Measurements from ENCODE around the gene SDR39U1.
"Not testable (repeated sequence)": the region's sequence is repeated elsewhere in the genome, so short reads cannot be mapped to it uniquely, and the experiment has no call there.

DNA sequence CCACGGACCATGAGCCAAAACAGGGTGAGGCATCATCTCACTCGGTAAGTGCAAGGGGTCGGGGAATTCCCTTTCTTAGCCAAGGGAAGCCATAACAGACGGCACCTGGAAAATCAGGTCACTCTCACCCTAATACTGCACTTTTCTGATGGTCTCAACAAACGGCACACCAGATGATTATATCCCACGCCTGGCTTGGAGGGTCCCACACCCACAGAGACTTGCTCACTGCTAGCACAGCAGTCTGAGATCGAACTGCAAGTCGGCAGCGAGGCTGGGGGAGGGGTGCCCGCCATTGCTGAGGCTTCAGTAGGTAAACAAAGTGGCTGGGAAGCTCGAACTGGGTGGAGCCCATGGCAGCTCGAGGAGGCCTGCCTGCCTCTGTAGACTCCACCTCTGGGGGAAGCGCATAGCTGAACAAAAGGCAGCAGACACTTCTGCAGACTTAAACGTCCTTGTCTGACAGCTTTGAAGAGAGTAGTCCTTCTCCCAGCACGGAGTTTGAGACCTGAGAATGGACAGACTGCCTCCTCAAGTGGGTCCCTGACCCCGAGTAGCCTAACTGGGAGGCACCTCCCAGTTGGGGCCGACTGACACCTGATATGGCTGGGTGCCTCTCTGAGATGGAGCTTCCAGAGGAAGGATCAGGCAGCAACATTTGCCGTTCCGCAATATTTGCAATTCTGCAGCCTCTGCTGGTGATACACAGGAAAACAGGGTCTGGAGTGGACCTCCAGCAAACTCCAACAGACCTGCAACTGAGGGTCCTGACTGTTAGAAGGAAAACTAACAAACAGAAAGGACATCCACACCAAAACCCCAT, 49.2 kb upstream of the SDR39U1 start:
- TF ChIP-seq, protein P1, sequence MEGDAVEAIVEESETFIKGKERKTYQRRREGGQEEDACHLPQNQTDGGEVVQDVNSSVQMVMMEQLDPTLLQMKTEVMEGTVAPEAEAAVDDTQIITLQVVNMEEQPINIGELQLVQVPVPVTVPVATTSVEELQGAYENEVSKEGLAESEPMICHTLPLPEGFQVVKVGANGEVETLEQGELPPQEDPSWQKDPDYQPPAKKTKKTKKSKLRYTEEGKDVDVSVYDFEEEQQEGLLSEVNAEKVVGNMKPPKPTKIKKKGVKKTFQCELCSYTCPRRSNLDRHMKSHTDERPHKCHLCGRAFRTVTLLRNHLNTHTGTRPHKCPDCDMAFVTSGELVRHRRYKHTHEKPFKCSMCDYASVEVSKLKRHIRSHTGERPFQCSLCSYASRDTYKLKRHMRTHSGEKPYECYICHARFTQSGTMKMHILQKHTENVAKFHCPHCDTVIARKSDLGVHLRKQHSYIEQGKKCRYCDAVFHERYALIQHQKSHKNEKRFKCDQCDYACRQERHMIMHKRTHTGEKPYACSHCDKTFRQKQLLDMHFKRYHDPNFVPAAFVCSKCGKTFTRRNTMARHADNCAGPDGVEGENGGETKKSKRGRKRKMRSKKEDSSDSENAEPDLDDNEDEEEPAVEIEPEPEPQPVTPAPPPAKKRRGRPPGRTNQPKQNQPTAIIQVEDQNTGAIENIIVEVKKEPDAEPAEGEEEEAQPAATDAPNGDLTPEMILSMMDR (IDR thresholded peaks at IDR 0.05), result not testable (repeated sequence)
- not testable (repeated sequence) for TF ChIP-seq POLR2A (IDR thresholded peaks at IDR 0.05)

Measured in esophagus squamous epithelium (tissue), 4 donors.